ENCODE measurements around the gene EGFLAM.
A peak's percentile ranks its signal among the peaks of the same experiment; 100 is the strongest.

The EGFLAM gene

DNA sequence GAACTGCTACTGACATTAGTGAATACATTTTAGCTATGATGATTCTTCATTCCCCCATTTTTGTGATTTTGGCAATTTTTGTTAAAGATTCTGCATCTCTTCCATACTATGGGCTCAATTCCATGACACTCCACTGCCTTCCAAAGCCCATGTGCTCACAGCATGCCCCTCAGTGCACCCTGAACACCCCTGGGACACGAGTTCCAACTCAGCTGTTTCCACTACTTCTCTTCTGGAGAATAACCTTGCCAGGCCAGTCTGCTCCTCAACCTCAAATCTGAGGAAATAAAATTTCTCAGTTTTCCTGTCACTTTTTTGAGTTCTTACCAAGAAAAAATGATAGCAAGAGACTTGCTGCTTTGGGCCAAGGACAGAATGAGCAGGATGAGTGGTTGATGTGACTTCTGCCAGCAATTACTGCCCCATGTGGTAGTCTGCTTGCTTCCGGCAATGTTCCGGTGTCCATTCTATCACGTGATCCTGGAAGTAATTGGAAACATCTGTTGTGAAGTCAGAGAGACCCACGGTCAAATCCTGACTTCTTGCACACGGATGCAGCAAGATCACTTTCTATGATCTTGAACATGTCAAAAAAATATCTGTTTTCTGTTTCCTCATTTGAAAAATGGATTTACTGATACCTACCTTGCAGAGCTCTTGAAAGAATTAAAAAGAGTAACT is 58.3 kb downstream of the EGFLAM start:
- no peaks in the 10 kb centered on the region for H3K36me3 ChIP-seq (replicated peaks)
- in situ Hi-C loops (cut with HindIII; ENCODE audit: low pct_ligation_motif_present, low sequenced_read_pairs), result no loop called here
- TF ChIP-seq, protein P1, sequence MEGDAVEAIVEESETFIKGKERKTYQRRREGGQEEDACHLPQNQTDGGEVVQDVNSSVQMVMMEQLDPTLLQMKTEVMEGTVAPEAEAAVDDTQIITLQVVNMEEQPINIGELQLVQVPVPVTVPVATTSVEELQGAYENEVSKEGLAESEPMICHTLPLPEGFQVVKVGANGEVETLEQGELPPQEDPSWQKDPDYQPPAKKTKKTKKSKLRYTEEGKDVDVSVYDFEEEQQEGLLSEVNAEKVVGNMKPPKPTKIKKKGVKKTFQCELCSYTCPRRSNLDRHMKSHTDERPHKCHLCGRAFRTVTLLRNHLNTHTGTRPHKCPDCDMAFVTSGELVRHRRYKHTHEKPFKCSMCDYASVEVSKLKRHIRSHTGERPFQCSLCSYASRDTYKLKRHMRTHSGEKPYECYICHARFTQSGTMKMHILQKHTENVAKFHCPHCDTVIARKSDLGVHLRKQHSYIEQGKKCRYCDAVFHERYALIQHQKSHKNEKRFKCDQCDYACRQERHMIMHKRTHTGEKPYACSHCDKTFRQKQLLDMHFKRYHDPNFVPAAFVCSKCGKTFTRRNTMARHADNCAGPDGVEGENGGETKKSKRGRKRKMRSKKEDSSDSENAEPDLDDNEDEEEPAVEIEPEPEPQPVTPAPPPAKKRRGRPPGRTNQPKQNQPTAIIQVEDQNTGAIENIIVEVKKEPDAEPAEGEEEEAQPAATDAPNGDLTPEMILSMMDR (IDR thresholded peaks at IDR 0.05; ENCODE audit: low read depth, low read length, missing control alignments), result peak; percentile 9
- H3K4me3 ChIP-seq (ENCODE audit: low read depth, low read length), result no peak overlapping the region
- no peaks in the 10 kb centered on the region for H3K27me3 ChIP-seq (replicated peaks)
- DNase-seq, result no peak
- no peak overlapping the region for H3K27ac ChIP-seq

- no peak for DNase-seq
- no peak overlapping the region for H3K27ac ChIP-seq
- in situ Hi-C loops (cut with HindIII; ENCODE audit: low pct_ligation_motif_present, low sequenced_read_pairs), result no loop called here
- no peaks in the 10 kb centered on the region for H3K27me3 ChIP-seq (replicated peaks)
- no peaks in the 10 kb centered on the region for H3K36me3 ChIP-seq (replicated peaks)
- H3K4me3 ChIP-seq (ENCODE audit: low read depth, low read length), result no peak overlapping the region
- TF ChIP-seq, protein P1 (IDR thresholded peaks at IDR 0.05; ENCODE audit: low read depth, low read length, missing control alignments), result no peak
Measured at GRCh38 chr5:38317868-38318267, 59.5 kb downstream of the EGFLAM start.

GRCh38 chr5:38319491-38319890 is 61.1 kb downstream of the EGFLAM start:
- in situ Hi-C loops (cut with HindIII; ENCODE audit: low pct_ligation_motif_present, low sequenced_read_pairs), result no loop called here
- no peak for DNase-seq
- no peak overlapping the region for H3K4me3 ChIP-seq (ENCODE audit: low read depth, low read length)
- TF ChIP-seq, protein P1 (IDR thresholded peaks at IDR 0.05; ENCODE audit: low read depth, low read length, missing control alignments), result no peak
- H3K36me3 ChIP-seq (replicated peaks), result no peaks in the 10 kb centered on the region
- H3K27me3 ChIP-seq (replicated peaks), result no peaks in the 10 kb centered on the region
- no peak overlapping the region for H3K27ac ChIP-seq

DNA sequence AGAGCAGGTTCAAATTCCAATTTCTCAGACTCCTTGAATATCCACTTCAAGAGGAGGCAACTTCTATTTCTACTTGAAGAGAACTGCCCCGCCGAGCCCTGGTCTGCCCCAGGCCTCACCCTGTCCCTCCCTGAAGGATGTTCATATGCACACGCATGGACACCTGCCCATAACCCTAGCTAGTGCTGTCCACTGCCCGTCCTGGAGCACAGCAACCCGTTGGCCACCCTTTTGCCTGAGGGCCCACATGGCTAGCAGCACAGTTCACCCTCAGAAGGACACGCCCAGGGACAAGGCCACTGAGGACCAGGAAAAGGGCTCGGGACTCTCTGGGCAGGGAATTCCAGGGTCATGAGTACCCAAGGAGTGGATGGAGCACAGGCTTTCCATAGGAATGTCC is 63.6 kb downstream of the EGFLAM start:
- no peaks in the 10 kb centered on the region for H3K27me3 ChIP-seq (replicated peaks)
- in situ Hi-C loops (cut with HindIII; ENCODE audit: low pct_ligation_motif_present, low sequenced_read_pairs), result no loop called here
- TF ChIP-seq, protein P1 (IDR thresholded peaks at IDR 0.05; ENCODE audit: low read depth, low read length, missing control alignments), result no peak
- no peak for DNase-seq
- H3K27ac ChIP-seq, result no peak overlapping the region
- H3K4me3 ChIP-seq (ENCODE audit: low read depth, low read length), result no peak overlapping the region
- no peaks in the 10 kb centered on the region for H3K36me3 ChIP-seq (replicated peaks)

DNA sequence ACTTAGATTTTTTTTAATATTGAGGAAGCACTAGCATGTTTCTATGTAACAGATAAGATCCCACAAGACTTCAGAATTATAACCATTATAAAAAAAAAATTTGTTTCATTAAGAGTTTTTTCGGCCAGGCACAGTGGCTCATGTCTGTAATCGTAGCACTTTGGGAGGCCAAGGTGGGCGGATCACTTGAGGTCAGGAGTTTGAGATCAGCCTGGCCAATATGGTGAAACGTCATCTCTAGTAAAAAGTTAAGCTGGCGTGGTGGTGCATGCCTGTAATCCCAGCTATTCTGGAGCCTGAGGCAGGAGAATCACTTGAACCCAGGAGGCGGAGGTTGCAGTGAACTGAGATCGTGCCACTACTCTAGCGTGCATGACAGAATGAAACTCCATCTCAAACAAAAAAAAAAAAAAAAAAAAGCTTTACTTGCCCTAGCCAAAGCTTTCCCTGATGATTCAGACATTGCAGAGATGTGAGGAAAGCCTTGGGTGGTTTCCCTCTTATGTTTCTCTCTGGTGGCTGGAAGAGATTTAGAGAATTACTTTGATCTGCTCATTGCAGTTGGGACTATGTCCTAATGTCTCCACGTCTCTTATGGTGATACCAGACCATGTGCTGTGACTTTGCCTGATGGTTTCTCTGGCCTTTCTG is 65.4 kb downstream of the EGFLAM start:
- Histone ChIP-seq H3K27ac (no peak overlapping the region), H3K4me3 (ENCODE audit: low read depth, low read length) (no peak overlapping the region), H3K36me3 (replicated peaks) (no peaks in the 10 kb centered on the region), H3K27me3 (replicated peaks) (no peaks in the 10 kb centered on the region)
- TF ChIP-seq, protein P1 (IDR thresholded peaks at IDR 0.05; ENCODE audit: low read depth, low read length, missing control alignments), result no peak
- DNase-seq, result peak; percentile 54
- in situ Hi-C loops (cut with HindIII; ENCODE audit: low pct_ligation_motif_present, low sequenced_read_pairs), result no loop called here

Data from brain microvascular endothelial cell (primary cell).